Measurements from ENCODE around the gene PDSS2.

DNA sequence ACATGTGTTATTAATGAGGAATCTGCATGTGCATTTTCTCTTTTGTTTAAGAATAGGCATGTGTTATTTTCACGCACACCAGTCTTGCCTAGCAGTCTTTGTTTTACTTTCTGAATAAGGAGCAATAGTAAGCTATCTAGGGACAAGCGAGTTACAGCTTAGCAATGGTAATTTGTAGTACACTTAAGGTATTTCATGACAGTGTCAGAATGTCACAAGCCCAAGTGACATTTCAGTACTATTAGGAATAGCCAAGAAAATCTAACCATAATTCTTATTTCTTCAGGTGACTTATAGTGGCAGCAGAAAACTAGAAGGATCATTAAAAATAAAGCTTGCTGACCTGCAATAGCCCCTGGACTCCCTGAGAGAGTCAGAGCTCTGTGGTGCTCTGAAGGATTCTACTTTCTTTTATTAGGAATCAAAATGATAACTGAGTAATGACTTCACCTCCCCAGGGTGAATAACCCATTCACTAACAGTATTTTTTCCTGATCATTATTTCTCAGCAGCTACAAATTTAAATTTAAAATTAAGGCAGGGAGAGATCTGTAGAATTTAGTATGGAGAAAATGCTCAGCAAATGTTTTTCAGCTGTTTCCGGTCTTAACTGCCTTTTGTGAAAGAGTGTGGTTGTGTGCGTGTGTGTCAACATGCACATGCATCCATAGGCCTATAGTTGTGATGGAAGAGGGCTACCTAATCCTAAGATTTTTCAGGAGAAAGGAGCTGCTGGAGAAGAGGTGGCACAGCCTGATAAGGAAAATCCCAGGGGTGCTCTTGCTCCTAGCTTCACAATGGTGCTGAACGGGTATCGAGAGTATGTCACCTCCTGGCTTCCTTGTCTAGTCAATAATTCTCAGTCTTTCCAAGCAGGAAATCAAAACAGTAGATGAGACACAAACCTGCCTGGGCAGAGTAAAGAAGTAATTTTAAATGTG is 254.0 kb downstream of the PDSS2 start:
- no peak for TF ChIP-seq CTCF (conservative IDR thresholded peaks at IDR 0.05; ENCODE audit: low read depth, low read length)
- TF ChIP-seq RAD21 (IDR thresholded peaks at IDR 0.05; ENCODE audit: low read length), result no peak
- TF ChIP-seq USF2 (IDR thresholded peaks at IDR 0.05; ENCODE audit: low read depth, low read length), result no peak
- no peak for TF ChIP-seq BHLHE40 (IDR thresholded peaks at IDR 0.05; ENCODE audit: low read depth, low read length)
- TF ChIP-seq POLR2A (IDR thresholded peaks at IDR 0.05; ENCODE audit: low read depth, low read length), result no peak

Data from IMR-90 (cell line).